T-cell (primary cell): ENCODE data around the gene HABP4. TPM values are rescaled to one million over a fixed set of nuclear protein-coding genes. Genes with fewer than 3 reads are reported as not detected.

Experiments
- ATAC-seq, 4 experiments: fragments of 200-7000 bp in 3 of 4; fragments of 150-1000 bp in 1 of 4; cut with Tn5 transposase; replicated peaks in 1 of 4; 1 replicate in 3 of 4; 2 replicates in 1 of 4; pipeline ENCODE4 v1.10.0; 2021; ENCODE audit warnings: moderate library complexity in 3 of 4, mild to moderate bottlenecking in 2 of 4, moderate number of reproducible peaks in 1 of 4
- CTCF ChIA-PET, 2 donors: fragments of 300-600 bp; sonication (Branson Sonifier 250); formaldehyde crosslinking; loops; one replicate each; lab custom pipeline; 2022; ENCODE audit warnings: antibody characterized with exemption in 2 of 2; lab: Charles Lee
- POLR2A ChIA-PET, 2 donors: fragments of 300-600 bp; sonication (Branson Sonifier 250); formaldehyde crosslinking; loops; one replicate each; lab custom pipeline; 2022; ENCODE audit warnings: antibody characterized with exemption in 2 of 2; lab: Charles Lee
- DNase-seq, 35 experiments: peaks; one replicate each; pipeline versions ENCODE4 v3.0.0 to v3.0.0-alpha.2; 2013 to 2023
- H3K27ac ChIP-seq: one replicate; pipeline ENCODE4 v1.5.1; 2013; ENCODE audit warnings: low read length
- H3K27me3 ChIP-seq, 2 experiments: replicated peaks in 1 of 2; 1 replicate in 1 of 2; 2 replicates in 1 of 2; pipeline versions ENCODE4 v1.6.1 to v1.7.0; 2013; ENCODE audit warnings: low read length in 1 of 2, mixed read lengths in 1 of 2; ENCODE audit not compliant: control insufficient read depth in 2 of 2, insufficient read depth in 2 of 2; ENCODE audit errors: extremely low read depth in 1 of 2
- H3K36me3 ChIP-seq, 2 donors: 1 replicate in 1 of 2; 2 replicates in 1 of 2; pipeline versions ENCODE4 v1.6.1 to v1.7.0; 2013; ENCODE audit warnings: low read length in 1 of 2; ENCODE audit not compliant: control insufficient read depth in 2 of 2, insufficient read depth in 1 of 2; ENCODE audit errors: extremely low read depth in 1 of 2
- H3K4me1 ChIP-seq, 2 experiments: 1 replicate in 1 of 2; 2 replicates in 1 of 2; pipeline versions ENCODE4 v1.6.1 to v1.7.0; 2013; ENCODE audit warnings: low read length in 2 of 2, mixed read lengths in 1 of 2; ENCODE audit not compliant: insufficient read depth in 2 of 2, control insufficient read depth in 1 of 2; ENCODE audit errors: extremely low read depth in 1 of 2
- H3K4me3 ChIP-seq, 2 donors: 1 replicate in 1 of 2; 2 replicates in 1 of 2; pipeline versions ENCODE4 v1.5.1 to v1.7.0; 2013; ENCODE audit warnings: mild to moderate bottlenecking in 2 of 2, low read length in 1 of 2, moderate library complexity in 1 of 2; ENCODE audit not compliant: control insufficient read depth in 1 of 2; ENCODE audit errors: extremely low read depth in 1 of 2
- H3K9me3 ChIP-seq: 2 replicates; pipeline ENCODE4 v1.7.0; 2013
- H3K27ac Mint-ChIP-seq, 2 donors: one replicate each; pipeline ENCODE4 v1.8.0; 2020 to 2021; ENCODE audit warnings: mild to moderate bottlenecking in 2 of 2, mixed read lengths in 2 of 2
- H3K27me3 Mint-ChIP-seq, 2 donors: one replicate each; pipeline ENCODE4 v1.8.0; 2021 to 2022; ENCODE audit warnings: mixed read lengths in 2 of 2
- H3K36me3 Mint-ChIP-seq: one replicate; pipeline ENCODE4 v1.8.0; 2021; ENCODE audit warnings: mixed read lengths
- H3K4me1 Mint-ChIP-seq, 3 donors: one replicate each; pipeline ENCODE4 v1.8.0; 2020 to 2022; ENCODE audit warnings: mixed read lengths in 3 of 3, mild to moderate bottlenecking in 1 of 3
- H3K4me3 Mint-ChIP-seq, 3 donors: one replicate each; pipeline ENCODE4 v1.8.0; 2020 to 2022; ENCODE audit warnings: mild to moderate bottlenecking in 3 of 3, mixed read lengths in 3 of 3, moderate library complexity in 3 of 3
- H3K9me3 Mint-ChIP-seq, 3 donors: one replicate each; pipeline ENCODE4 v1.8.0; 2020 to 2022; ENCODE audit warnings: mixed read lengths in 3 of 3
- WGBS: methylation state at CpG from one replicate; pipeline ENCODE4 v1.1.5; 2013; ENCODE audit warnings: missing lambda C conversion rate; ENCODE audit not compliant: insufficient coverage; 5-methylcytosine and 5-hydroxymethylcytosine counted together
- total RNA-seq, 35 experiments: library from RNA in 6 of 35; stranded (reverse) in 6 of 35; fragments of 120-200 nt in 1 of 35; gene quantifications; one replicate each; pipeline versions ENCODE4 v1.2.1 to v1.2.4 and lab custom pipeline; 2013 to 2026

Gene HABP4
- total RNA-seq, 5 donors from 2014 or later (not counting 1 experiment from before 2014, with no cell fraction given) = 18.2 to 30.8 (median 25.3) TPM

- peak in 5 of 35 experiments; percentile 4 to 19 (median 8) for DNase-seq
- H3K4me1 ChIP-seq = no peaks in the 10 kb centered on the region
- peak; percentile 30 to 82 (median 46) for ATAC-seq
- Mint-ChIP-seq H3K36me3 (peaks cover 46% of the 10 kb centered on the region), H3K27ac (peak overlapping the region; percentile 81 to 91), H3K9me3 (no peaks in the 10 kb centered on the region), H3K4me1 (peaks cover 4 to 14% (median 13%) of the 10 kb centered on the region in 3 donors), H3K4me3 (no peak overlapping the region), H3K27me3 (no peaks in the 10 kb centered on the region)
- ChIA-PET CTCF (no interaction called here), POLR2A (no interaction called here)
- H3K4me3 ChIP-seq = no peak overlapping the region
- no peaks in the 10 kb centered on the region for H3K27me3 ChIP-seq
- peaks cover 8 to 53% of the 10 kb centered on the region in 2 donors for H3K36me3 ChIP-seq
- WGBS = 57% methylated on average over 8 of the region's 10 CpGs
- H3K9me3 ChIP-seq = no peaks in the 10 kb centered on the region
- no peak overlapping the region for H3K27ac ChIP-seq
Measured at GRCh38 chr9:96491079-96491879, 41.3 kb downstream of the HABP4 start.

- peaks cover 4 to 14% (median 13%) of the 10 kb centered on the region in 3 donors for H3K4me1 Mint-ChIP-seq
- ChIA-PET CTCF (no interaction called here), POLR2A (no interaction called here)
- Histone ChIP-seq H3K4me1 (no peaks in the 10 kb centered on the region), H3K27me3 (no peaks in the 10 kb centered on the region), H3K9me3 (no peaks in the 10 kb centered on the region), H3K36me3 (peaks cover 3 to 46% of the 10 kb centered on the region in 2 donors), H3K27ac (no peak overlapping the region), H3K4me3 (no peak overlapping the region)
- H3K9me3 Mint-ChIP-seq = no peaks in the 10 kb centered on the region
- ATAC-seq = no peak
- H3K36me3 Mint-ChIP-seq = peaks cover 40% of the 10 kb centered on the region
- H3K4me3 Mint-ChIP-seq = no peak overlapping the region
- H3K27ac Mint-ChIP-seq = peak overlapping the region; percentile 81 to 91
- no peak for DNase-seq
- 87% methylated on average over 17 of the region's 17 CpGs for WGBS
- H3K27me3 Mint-ChIP-seq = no peaks in the 10 kb centered on the region
Measured at GRCh38 chr9:96491880-96492525, 42.0 kb downstream of the HABP4 start.

DNA sequence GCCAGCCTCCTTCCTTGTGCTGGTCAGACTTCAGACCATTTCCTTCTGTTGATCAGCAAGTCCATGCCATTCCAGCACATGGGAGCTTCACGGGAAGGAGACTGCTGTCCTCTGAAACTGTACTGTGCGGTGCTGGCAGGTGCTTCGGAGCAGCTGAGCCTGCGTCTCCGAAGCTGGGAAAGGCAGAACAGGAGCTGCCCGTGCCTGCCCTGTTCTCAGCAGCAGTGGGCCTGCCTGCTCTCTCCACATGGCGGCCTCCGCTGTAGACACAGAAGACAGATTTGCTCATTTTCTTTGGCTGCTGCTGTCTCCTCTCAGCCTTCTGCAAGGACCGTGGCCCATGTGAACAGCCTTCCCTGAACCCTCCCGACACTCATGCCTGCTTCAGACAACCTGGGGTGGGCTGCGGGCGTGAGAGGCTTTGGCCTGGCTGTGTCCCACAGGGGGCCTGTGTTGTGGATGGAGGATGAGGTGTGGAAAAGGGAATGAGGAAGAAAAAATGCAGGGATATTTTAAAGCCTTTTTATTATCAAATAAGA lies 43.1 kb downstream of the HABP4 start:
- Histone ChIP-seq H3K4me1 (no peaks in the 10 kb centered on the region), H3K27me3 (no peaks in the 10 kb centered on the region), H3K27ac (no peak overlapping the region), H3K36me3 (peaks cover 3 to 41% of the 10 kb centered on the region in 2 donors), H3K9me3 (no peaks in the 10 kb centered on the region), H3K4me3 (no peak overlapping the region)
- no peak for DNase-seq
- peaks cover 36% of the 10 kb centered on the region for H3K36me3 Mint-ChIP-seq
- peaks cover 4 to 14% (median 13%) of the 10 kb centered on the region in 3 donors for H3K4me1 Mint-ChIP-seq
- POLR2A ChIA-PET = interaction anchor here in 1 of 2 donors (0.6 kb wide), 1 partner anchor 87 kb away, joined by 3 read pairs; no protein-coding TSS in a partner anchor
- WGBS = 98% methylated on average over 9 of the region's 12 CpGs
- CTCF ChIA-PET = no interaction called here
- no peak for ATAC-seq
- H3K4me3 Mint-ChIP-seq = no peak overlapping the region
- peak overlapping the region in 1 of 2 donors; percentile 28 for H3K27ac Mint-ChIP-seq
- no peaks in the 10 kb centered on the region for H3K27me3 Mint-ChIP-seq
- no peaks in the 10 kb centered on the region for H3K9me3 Mint-ChIP-seq

- Histone ChIP-seq H3K36me3 (peaks cover 3 to 34% of the 10 kb centered on the region in 2 donors), H3K4me3 (no peak overlapping the region), H3K27me3 (no peaks in the 10 kb centered on the region), H3K27ac (no peak overlapping the region), H3K4me1 (no peaks in the 10 kb centered on the region), H3K9me3 (no peaks in the 10 kb centered on the region)
- H3K4me3 Mint-ChIP-seq = no peak overlapping the region
- CTCF ChIA-PET = no interaction called here
- ATAC-seq = no peak
- POLR2A ChIA-PET = no interaction called here
- H3K36me3 Mint-ChIP-seq = peaks cover 30% of the 10 kb centered on the region
- H3K27me3 Mint-ChIP-seq = no peaks in the 10 kb centered on the region
- peaks cover 4 to 14% (median 13%) of the 10 kb centered on the region in 3 donors for H3K4me1 Mint-ChIP-seq
- H3K9me3 Mint-ChIP-seq = no peaks in the 10 kb centered on the region
- no peak for DNase-seq
- H3K27ac Mint-ChIP-seq = peak overlapping the region in 1 of 2 donors; percentile 36
- 87% methylated on average over 10 of the region's 13 CpGs for WGBS
Measured at GRCh38 chr9:96493757-96494156, 43.8 kb downstream of the HABP4 start.

- ChIA-PET CTCF (no interaction called here), POLR2A (no interaction called here)
- H3K27ac Mint-ChIP-seq = no peak overlapping the region
- 100% methylated on average over 5 of the region's 8 CpGs for WGBS
- DNase-seq = no peak
- H3K4me3 Mint-ChIP-seq = no peak overlapping the region
- H3K27me3 ChIP-seq = no peaks in the 10 kb centered on the region
- no peaks in the 10 kb centered on the region for H3K27me3 Mint-ChIP-seq
- H3K4me1 ChIP-seq = no peaks in the 10 kb centered on the region
- H3K36me3 ChIP-seq = peaks cover 3 to 29% of the 10 kb centered on the region in 2 donors
- no peaks in the 10 kb centered on the region for H3K9me3 Mint-ChIP-seq
- no peak overlapping the region for H3K27ac ChIP-seq
- ATAC-seq = no peak
- no peak overlapping the region for H3K4me3 ChIP-seq
- H3K36me3 Mint-ChIP-seq = peaks cover 24% of the 10 kb centered on the region
- H3K4me1 Mint-ChIP-seq = peaks cover 4 to 14% (median 13%) of the 10 kb centered on the region in 3 donors
- no peaks in the 10 kb centered on the region for H3K9me3 ChIP-seq
Measured at GRCh38 chr9:96494215-96494800, 44.3 kb downstream of the HABP4 start.

- ChIA-PET CTCF (no interaction called here), POLR2A (no interaction called here)
- H3K9me3 ChIP-seq = no peaks in the 10 kb centered on the region
- peaks cover 4 to 14% (median 13%) of the 10 kb centered on the region in 3 donors for H3K4me1 Mint-ChIP-seq
- DNase-seq = no peak
- H3K4me1 ChIP-seq = no peaks in the 10 kb centered on the region
- H3K27ac ChIP-seq = no peak overlapping the region
- no peaks in the 10 kb centered on the region for H3K27me3 Mint-ChIP-seq
- H3K36me3 Mint-ChIP-seq = peaks cover 15% of the 10 kb centered on the region
- H3K27me3 ChIP-seq = no peaks in the 10 kb centered on the region
- H3K9me3 Mint-ChIP-seq = no peaks in the 10 kb centered on the region
- H3K4me3 ChIP-seq = no peak overlapping the region
- WGBS = 95% methylated on average over 9 of the region's 11 CpGs
- ATAC-seq = no peak
- no peak overlapping the region for H3K4me3 Mint-ChIP-seq
- no peak overlapping the region for H3K27ac Mint-ChIP-seq
- peaks cover 3 to 18% of the 10 kb centered on the region in 2 donors for H3K36me3 ChIP-seq
Measured at GRCh38 chr9:96495341-96495740, 45.4 kb downstream of the HABP4 start.
